ENCODE measurements around the gene AHRR.
A peak's percentile ranks its signal among the peaks of the same experiment; 100 is the strongest.
"Not testable (repeated sequence)": the region's sequence is repeated elsewhere in the genome, so short reads cannot be mapped to it uniquely, and the experiment has no call there.

Gene AHRR

DNA sequence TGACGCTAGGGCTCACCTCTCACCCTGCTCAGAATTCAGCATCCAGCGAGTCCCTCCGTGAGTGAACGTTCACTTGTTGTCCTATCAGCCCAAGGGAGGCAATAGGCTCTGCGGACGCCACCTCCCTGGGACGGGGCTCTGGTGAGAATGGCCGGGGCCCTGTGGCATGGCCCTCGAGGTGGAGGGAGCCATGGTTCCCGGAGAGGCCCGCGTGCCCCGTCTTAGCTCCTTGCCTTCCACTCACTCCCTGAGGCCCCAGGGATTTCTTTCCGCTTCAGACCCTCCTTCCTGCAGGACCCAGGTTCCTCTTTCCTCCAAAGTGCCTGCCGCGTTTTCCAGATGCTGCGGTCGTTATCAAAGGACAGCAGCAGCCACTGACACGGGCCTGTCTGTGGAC lies 142.9 kb downstream of the AHRR start:
- DNase-seq = no peak

DNA sequence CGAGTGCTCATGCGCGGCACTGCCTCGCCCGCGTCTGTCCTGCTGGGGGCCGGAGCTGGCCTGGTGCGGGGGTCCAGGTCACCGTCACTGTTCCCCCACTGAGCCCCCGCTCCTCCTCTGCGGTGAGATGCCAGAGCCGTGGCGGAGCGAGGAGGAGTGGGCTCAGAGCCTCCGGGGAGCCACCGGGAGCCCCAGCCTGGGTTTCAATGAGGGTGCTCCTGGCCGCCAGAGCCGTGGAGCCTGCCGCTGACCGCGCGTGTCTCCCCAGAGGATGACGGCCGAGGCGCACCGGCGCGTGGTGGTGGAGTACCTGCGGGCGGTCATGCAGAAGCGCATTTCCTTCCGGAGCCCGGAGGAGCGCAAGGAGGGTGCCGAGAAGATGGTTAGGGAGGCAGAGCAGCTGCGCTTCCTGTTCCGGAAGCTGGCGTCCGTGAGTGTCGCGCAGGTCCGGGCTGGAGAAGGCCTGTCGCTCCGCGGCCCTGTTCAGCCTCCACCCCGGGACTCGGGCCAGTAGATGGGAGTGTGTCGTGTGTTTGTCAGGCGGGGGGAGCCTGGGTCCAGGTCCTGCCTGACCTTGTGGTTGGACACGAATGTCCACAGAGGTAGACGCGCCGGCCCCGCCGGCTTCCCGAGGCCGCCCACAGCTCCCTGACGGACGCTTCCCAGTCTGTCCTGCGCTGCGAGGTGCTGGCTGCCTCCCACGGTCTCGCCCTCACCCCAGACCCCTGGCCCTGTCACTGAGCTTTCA lies 143.5 kb downstream of the AHRR start:
- DNase-seq = no peak

DNA sequence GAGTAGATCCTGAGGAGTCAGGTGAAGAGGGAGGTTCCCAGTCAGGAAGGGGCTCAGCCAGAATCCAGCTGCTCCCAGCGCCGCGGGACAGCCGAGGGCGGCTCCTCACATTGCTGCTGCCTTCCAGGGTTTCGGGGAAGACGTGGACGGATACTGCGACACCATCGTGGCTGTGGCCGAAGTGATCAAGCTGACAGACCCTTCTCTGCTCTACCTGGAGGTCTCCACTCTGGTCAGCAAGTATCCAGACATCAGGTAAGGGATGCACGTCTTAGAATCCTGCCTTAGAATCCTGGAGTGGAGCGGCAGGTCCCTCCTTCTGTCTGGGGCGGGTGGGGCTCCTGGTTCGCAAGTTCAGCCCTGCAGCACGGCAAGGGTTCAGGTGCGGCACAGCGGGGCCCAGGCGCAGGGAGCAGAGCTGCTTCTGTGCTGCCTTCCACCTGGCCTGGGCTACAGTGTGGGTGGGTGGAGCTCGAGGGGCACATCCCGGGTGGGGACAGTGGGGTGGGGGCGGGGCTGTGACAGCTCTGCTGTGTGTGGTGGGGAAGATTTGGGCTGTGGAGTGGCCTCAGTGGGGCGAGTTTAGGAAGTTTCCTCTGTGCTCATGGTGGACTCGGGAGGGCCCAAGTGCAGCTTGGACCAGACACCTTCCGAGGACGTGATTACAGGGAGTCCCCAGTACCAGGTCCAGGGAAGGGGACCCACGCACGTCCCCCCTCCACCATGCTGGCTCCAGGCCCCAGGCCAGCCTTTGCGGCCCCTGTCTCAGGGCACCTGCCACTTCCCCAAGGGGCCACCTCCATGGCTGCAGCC lies 144.3 kb downstream of the AHRR start:
- no peak for DNase-seq

DNA sequence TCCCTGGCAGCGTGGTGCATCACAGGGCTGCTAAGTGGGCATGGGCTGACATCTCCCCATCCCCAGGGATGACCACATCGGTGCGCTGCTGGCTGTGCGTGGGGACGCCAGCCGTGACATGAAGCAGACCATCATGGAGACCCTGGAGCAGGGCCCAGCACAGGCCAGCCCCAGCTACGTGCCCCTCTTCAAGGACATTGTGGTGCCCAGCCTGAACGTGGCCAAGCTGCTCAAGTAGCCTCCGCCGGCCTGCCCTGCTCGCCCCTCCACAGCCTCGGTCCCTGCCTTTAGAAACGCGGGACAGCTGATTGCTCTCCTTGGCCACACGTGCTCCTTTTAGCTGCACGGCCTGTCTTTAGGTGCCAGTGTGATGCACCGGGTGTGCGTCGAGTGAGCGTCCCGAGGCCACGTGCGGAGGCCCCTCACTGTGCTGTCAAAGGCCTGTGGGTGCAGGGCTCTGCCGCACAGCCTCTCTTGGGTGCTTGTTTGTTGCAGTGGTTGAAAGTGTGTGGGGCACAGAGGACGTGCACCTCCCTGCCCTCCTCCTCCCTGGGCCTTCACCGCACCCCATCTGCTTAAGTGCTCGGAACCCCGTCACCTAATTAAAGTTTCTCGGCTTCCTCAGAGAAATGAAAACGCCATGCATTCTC lies 145.3 kb downstream of the AHRR start:
- no peak for DNase-seq

DNA sequence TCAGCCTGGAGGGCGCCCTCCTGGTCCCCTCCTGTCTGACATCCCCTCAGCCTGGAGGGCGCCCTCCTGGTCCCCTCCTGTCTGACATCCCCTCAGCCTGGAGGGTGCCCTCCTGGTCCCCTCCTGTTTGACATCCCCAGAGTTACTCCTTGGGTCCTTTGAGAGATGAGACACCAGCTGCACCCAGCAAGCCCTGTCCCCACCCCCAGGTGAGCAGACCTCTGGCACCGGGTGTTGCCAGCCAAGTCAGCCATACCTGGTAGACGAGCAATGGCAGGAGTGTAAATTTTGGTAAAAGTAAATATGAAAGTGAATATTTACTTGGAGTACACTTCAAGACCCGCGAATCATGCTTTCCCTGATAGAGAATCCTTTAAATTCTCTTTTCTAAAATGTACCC lies 146.9 kb downstream of the AHRR start:
- DNase-seq = no peak

DNA sequence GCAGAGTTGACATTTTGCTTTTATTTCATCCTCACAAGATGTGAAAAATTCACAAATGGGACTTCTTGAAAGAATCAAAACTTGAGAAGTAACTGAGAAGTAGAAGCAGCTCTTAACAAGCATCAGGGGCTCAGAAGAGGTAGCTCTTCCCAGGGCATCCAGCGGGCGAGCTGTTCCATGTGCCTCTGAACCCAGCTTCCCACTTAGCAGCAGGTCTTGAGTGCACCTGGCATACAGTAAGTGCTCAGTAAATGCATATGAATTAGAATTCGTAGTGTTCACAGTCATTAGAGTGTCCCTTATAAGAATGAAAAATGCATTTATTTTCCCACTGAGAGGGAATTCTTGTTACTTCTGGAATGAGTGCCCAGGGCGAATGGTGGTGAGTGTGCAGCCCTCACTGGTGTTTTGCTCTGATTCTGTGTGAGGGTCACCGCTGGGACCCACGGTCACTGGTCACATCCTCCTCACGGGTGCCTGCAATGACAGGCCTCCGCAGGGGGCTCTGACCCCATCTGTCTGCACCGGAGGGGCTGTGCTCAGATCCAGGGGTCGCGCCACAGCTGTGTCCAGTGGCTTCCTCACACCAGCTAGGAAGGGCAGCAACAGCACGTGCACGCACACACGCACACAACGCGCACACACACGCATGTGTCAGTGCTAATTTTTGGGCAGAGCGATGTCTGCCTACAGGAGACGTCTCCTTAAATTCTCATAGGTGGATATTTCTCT lies 148.4 kb downstream of the AHRR start:
- DNase-seq = no peak

DNA sequence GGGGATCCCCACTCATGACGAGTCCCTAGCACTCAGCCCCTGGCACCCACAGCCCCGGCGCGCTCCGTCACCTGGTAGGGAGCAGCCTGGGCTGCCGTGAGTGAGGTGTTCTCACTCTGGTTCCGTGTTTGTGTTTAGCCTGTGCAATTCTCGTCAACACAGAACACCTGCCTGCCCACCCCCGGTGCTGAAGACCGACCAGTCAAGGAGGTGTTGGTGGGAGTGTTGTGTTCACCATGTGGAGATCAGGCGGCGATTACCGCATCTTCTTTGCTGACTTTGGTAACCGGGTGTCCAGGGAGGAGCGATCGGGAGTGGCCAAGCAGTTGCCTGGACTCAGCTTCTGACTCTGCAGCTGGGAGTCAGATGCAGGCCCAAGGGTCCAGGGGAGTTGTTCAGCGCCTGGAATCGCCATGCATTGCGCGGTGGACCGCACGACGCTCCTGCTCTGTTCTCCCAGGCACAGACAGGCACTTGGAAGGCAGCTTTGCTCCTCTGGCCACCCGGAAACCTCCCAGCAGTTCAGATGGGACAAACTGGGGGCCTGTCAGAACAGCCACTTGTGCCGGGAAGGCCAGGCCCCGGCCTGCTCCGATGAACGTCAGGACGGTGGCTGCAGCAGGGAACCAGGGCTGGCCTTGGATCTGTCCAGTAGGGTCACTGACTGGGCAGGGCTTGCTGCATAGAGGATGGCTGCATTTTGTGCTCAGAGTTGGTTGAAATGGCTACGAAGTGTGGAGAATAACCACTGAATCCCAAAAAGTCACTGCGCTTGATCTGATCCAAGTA lies 149.6 kb downstream of the AHRR start:
- DNase-seq = no peak

DNA sequence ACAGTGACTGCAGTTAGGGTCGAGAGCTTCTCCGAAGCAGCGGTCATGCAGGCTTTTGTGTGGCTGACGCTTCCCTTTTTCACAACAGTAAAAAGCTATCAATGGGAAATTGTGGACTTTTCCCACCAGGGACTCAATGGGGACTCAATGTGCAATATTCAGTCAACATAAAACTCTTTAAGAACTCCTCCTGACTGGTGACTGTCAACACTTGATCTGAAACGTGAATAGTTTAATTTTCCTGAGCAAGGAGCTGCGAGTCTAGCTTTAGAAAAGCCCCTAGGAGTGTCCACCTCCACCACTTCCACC lies 150.2 kb downstream of the AHRR start:
- DNase-seq = no peak

DNA sequence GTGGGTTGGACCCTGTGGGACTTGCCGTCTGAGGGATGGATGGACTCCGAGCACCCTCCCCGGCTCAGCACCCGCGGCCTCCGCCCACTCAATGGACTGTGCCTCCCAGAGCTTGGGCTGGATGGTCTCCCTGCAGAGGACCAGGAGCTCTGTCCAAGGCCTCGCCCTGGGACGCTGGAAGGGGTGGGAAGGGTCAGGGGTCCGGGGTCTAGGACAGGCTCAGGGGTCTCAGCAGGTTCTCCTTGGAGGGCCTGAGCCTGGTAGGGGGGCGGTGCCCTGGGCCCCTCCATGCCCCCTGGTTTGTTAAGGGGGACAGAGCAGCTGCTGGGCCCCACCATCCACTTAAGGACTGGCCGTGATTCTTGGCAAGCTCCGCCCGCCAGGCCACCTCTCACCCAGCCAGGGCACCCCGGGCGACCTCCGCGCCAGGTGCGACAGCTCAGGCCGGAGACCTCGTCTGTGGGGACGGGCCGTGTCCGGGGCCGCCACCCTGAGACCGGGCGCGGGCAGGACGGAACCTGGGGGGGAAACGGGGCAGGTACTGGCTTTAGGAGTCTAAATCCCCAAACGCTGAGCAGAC lies 150.7 kb downstream of the AHRR start:
- DNase-seq = peak; percentile 45

DNA sequence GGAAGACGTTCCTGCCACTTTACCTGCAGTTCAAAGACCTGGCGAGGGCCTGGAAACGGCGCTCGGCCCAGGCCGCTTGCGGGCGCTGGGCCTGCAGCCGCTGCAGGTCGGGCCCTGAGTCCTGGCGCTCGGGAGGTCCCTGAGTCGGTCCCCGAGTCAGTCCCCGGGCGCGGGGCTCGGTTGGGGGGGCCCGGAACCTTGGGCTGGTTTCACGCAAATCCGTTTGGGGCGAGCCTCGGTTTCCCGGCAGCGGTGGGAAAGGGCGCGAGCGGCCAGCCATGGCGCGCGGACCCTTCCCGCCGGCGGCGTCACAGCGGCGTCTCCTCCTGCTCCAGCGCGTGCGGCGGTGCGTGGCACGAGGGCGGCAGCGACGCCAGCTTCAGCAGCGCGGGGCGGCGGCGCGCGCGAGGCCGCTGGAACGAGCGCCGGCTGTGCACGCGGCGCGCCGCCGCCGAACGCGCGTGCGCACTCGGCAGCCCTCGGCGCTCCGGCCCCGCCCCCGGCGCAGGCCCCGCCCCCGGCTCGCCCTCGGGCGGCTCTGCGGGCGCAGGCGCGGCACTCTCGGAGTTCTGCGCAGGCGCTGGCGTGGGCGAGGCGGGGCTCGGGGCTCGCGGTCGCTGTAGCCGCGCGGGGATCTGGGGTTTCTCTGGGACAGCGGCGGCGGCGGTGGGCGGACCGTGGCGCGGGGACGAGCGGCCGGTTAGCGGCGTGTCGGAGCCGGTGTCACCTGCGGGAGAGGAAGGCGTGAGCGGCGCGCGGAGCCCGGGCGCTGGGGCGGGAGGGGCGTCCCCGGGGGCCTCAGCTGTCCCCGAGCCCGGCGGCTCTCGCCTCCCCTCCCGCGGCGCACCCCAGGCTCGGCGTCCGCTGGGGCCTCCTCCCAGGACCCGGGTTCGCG lies 151.4 kb downstream of the AHRR start:
- peak; percentile 90 for DNase-seq

DNA sequence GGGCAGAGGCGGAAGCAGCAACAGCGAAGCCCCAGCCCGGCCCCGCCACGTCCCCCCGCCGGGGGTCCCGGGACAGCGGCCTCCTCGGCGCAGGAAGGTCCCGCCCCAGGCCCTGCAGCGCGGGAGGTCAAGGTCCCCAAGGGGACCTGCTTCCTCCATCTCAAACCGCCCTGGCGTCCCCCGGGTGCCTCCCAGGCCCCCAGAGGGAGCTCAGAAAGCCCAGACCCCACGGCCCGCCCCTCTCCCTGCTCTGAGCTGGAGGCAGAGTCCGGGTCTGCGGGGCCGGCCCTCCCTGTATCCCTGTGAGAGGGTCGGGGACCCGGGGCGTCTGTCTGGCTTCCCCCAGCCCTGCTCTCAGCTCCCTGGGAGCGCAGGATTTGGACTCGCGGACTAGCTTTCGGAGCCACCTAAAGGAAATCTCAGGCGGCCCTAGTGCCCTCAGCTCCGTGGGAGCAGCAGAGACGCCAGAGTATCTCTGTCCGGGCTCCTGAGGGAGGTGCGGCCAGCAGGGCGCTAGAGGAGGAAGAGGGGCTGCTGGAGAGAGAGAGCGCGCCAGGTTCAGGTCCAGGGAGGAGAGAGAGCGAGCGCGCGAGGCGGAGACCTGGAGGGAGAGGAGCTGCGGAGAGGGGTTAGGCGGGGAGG lies 152.2 kb downstream of the AHRR start:
- peak; percentile 34 for DNase-seq

DNA sequence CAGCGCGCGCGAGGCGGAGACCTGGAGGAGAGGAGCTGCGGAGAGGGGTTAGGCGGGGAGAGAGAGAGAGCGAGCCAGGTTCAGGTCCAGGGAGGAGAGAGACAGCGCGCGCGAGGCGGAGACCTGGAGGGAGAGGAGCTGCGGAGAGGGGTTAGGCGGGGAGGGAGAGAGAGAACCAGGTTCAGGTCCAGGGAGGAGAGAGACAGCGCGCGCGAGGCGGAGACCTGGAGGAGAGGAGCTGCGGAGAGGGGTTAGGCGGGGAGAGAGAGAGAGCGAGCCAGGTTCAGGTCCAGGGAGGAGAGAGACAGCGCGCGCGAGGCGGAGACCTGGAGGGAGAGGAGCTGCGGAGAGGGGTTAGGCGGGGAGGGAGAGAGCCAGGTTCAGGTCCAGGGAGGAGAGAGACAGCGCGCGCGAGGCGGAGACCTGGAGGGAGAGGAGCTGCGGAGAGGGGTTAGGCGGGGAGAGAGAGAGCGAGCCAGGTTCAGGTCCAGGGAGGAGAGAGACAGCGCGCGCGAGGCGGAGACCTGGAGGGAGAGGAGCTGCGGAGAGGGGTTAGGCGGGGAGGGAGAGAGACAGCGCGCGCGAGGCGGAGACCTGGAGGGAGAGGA lies 152.8 kb downstream of the AHRR start:
- not testable (repeated sequence) for DNase-seq

DNA sequence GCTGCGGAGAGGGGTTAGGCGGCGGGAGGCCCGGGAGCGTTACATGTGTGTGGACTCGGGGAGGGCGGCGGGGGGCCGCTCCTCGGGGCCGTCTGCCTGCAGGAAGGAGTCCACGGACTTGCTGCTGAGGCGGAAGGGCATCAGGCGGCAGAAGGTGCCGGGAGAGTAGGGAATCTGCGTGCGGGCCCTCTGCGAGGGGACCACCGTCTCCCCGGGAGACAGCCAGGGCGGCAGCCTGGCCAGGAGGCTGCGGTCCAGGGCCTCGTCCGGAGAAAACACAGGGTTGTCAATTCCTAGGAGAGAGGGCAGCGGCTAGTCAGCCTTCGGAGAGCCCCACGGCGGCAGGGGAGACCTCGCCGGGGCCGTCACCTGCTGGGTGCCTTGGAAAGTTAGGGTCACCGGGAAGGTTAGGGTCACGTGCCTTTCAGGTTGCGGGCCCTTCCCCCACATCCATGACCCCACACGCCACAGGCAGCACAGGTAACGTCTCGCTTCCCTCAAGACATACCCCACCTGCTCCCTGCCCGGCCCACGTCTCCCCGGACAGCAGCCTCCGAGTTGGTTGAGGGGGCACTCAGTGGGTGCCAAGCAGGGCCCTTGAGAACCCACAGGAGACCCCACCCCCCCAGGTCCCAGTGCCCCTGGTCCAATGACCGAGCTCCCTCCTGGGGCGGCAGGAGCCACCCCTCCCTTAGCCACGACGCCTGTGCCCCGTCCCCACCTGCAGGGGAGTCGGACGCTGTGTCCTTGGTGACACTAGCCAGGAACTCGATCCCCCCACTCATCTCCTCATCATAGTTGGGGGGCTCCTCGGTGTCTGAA lies 153.5 kb downstream of the AHRR start:
- DNase-seq = no peak

DNA sequence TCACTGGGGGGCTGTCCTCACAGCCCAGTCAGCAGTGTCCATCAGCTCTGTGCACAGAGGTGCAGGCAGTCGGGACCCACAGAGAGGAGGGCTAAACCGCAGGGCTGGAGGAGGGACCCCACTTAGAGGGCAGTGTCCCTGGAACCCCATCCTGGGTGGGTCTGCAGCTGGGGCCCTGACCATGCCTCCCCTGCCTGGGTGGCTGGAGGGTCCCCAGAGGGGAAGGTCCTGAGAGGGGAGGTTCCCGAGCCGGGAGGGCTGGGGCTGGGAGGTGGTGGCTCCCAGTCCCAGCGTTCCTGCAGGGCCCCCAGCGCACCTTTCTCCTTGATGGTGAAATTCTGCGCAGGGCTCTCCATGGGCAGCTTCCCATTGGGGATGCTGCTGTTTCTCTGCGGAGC lies 154.2 kb downstream of the AHRR start:
- no peak for DNase-seq

DNA sequence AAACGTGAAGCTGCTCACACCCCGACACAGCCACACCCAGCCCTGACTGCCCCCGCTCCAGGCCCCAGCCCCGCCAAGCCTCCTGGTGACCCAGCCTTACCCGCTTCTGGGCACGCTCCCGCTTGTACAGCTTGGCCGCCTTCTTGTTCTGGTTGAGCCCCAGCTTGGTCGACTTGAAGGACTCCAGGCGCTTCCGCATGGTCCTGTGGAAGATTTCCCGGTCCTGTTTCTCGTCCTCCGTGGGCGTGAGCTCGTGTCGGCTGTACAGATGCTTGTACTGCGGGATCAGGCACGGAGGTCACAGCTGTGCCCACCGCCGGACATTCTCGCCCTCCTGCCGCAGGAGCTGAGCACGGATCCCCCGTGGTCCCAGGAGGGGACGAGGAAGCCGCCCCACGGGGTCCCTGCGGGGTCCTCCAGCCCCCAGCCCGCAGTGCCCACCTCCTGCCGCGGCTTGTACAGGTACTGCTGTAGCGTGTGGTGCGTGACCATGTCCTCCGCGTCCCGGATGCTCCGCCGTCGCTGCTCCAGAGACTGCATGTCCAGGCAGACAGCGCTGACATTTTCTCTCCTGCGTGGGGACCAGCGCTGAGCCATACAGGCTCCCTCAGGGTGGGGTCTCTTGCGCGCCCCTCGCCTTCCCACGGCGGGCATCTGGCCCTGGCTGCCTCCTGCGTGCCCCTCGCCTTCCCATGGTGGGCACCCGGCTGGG lies 154.7 kb downstream of the AHRR start:
- no peak for DNase-seq

DNA sequence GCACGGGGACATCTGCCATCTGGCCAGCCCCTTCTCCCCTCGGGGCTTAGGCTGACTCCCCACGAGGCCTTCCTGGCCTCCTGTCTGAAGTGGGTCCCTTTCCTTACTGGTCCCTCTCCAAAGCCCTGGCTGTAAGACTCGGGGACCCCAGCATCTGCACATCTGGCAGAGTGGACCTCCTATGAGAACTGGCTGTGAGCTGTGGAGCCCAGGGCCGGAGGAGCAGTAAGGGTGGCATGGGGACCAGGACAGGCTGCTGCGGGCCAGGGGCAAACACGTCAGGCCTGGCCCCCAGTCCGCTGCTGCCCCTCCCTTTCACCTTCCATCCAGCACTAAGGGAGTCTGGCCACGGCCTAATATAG lies 155.3 kb downstream of the AHRR start:
- no peak for DNase-seq

DNA sequence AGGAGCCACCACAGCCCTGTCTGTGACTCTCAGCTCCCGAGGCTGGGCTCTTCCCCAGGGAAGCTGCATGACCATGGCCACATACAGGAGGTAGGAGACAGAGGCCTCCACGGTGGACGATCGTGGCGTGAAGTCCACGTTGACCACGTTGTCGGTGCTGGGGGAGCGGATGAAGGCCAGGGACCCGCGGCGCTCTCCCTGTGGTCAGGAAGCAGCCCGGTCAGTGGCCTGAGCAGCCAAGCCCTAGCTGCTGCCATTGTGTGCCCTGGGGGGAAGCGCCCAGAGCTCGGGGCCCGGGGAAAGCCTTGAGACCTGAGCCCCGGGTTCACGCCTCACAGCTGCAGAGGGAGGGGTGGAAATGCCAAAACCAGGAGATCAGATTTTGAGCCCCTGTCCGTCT lies 155.7 kb downstream of the AHRR start:
- no peak for DNase-seq

DNA sequence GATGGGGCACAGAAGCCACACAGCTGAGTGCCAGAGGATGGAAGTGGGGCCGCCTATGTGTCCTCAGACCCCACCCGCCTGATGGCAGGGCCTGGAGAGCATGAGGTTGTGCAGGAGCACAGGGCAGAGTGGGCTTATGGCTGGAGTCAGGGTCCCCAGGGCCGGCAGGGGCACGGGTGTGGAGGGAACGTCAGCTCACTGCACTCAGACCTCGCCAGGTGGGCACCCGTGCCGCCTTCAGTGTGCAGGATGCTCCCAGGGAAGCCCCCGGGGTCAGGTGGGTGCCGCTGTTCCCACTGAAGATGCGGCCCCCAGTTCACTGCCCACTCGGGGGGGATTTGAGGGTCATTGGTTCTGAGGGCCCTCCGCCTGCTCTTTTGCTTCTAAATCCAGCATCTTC lies 156.4 kb downstream of the AHRR start:
- no peak for DNase-seq
